Measurements from ENCODE around the gene GHRL. TPM values are rescaled to one million over a fixed set of nuclear protein-coding genes. Genes with fewer than 3 reads are reported as not detected.

GHRL gene
- total RNA-seq, 3 donors from 2014 or later, result 0.51 to 0.63 (median 0.55) TPM

GRCh38 chr3:10311710-10312109 is 19.0 kb upstream of the GHRL start:
- Histone ChIP-seq H3K9me3 (no peaks in the 10 kb centered on the region), H3K4me1 (ENCODE audit: low read depth) (no peaks in the 10 kb centered on the region), H3K4me3 (no peak overlapping the region), H3K36me3 (ENCODE audit: low read depth) (peaks cover 26% of the 10 kb centered on the region)
- ATAC-seq, result no peak
- intact Hi-C loops (cut with DNase I, micrococcal nuclease), result no loop called here
- no peak for DNase-seq
- no peak for TF ChIP-seq CTCF (IDR thresholded peaks at IDR 0.05)

- H3K4me1 ChIP-seq (ENCODE audit: low read depth), result no peaks in the 10 kb centered on the region
- intact Hi-C loops (cut with DNase I, micrococcal nuclease), result no loop called here
- H3K4me3 ChIP-seq, result no peak overlapping the region
- H3K9me3 ChIP-seq, result no peaks in the 10 kb centered on the region
- peaks cover 26% of the 10 kb centered on the region for H3K36me3 ChIP-seq (ENCODE audit: low read depth)
- no peak for DNase-seq
- TF ChIP-seq CTCF (IDR thresholded peaks at IDR 0.05), result no peak
- no peak for ATAC-seq
Observed at GRCh38 chr3:10310578-10310977, 17.8 kb upstream of the GHRL start.

DNA sequence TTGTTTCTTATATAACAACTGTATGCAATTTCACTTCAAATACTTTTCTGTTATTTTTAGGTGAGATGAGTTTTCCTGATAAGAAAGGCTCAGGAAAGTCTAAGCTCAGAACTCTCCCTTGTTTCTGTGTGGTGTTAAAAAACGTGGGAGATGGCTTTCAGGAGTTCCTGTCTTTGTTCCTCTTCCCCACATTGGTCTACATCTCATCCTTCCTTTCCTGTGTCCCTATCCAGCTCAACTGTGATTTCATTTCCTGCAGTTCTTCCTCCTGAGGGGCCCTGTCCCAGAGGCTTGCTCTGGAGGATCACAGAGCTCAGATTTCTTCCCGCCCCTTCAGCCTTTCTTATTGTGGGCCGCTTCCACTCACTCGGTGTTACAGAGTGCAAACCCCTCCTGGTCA is 17.0 kb upstream of the GHRL start:
- peaks cover 19% of the 10 kb centered on the region for H3K36me3 ChIP-seq (ENCODE audit: low read depth)
- no peak for ATAC-seq
- intact Hi-C loops (cut with DNase I, micrococcal nuclease), result no loop called here

DNA sequence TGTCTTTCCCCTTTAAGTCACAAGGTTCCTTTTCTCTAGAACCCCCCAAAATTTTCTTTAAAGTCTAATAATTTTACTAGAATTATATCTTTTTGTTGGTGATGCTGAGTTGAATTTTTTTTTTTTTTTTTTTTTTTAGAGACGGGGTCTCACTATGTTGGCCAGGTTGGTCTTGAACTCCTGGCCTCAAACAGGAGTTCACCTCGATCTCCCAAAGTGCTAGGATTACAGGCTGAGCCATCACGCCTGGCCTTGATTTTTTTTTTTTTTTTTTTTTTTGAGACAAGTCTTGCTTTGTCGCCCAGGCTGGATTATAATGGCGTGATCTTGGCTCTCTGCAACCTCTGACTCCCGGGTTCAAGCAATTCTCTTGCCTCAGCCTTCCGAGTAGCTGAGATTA is 15.9 kb upstream of the GHRL start:
- no peak overlapping the region for H3K4me3 ChIP-seq
- no peak for TF ChIP-seq CTCF (IDR thresholded peaks at IDR 0.05)
- H3K36me3 ChIP-seq (ENCODE audit: low read depth), result peaks cover 19% of the 10 kb centered on the region
- intact Hi-C loops (cut with DNase I, micrococcal nuclease), result no loop called here
- DNase-seq, result no peak
- no peaks in the 10 kb centered on the region for H3K9me3 ChIP-seq
- ATAC-seq, result no peak
- H3K4me1 ChIP-seq (ENCODE audit: low read depth), result no peaks in the 10 kb centered on the region

More for the DNA sequence above, 17.0 kb upstream of the GHRL start:
- no peak for DNase-seq
- Histone ChIP-seq H3K4me3 (no peak overlapping the region), H3K9me3 (no peaks in the 10 kb centered on the region), H3K4me1 (ENCODE audit: low read depth) (no peaks in the 10 kb centered on the region)
- no peak for TF ChIP-seq CTCF (IDR thresholded peaks at IDR 0.05)

DNA sequence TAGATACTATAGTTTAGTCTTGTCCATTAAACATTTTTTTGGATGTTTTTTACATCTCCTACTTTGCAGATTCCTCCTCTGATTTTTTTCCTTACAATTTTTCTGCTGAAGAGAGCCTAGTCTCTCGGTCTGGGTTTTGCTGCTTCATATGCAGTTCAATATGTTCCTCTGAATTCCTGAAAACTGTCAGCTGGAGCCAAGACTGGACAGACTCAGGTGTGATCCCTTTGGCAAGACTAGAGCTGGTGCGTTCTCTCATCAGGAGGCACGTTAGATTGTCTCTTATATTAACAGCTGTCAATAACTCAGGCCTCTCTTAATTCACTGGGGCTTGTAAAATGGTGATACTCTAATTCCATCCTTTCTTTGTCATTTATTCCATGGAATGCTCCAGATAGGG is 13.4 kb upstream of the GHRL start:
- Histone ChIP-seq H3K4me3 (no peak overlapping the region), H3K4me1 (ENCODE audit: low read depth) (no peaks in the 10 kb centered on the region), H3K36me3 (ENCODE audit: low read depth) (peaks cover 28% of the 10 kb centered on the region), H3K9me3 (no peaks in the 10 kb centered on the region)
- ATAC-seq, result no peak
- no peak for TF ChIP-seq CTCF (IDR thresholded peaks at IDR 0.05)
- intact Hi-C loops (cut with DNase I, micrococcal nuclease), result no loop called here
- DNase-seq, result no peak

- Histone ChIP-seq H3K9me3 (no peaks in the 10 kb centered on the region), H3K36me3 (ENCODE audit: low read depth) (peaks cover 22% of the 10 kb centered on the region), H3K4me1 (ENCODE audit: low read depth) (no peaks in the 10 kb centered on the region), H3K4me3 (no peak overlapping the region)
- intact Hi-C loops (cut with DNase I, micrococcal nuclease), result no loop called here
- ATAC-seq, result no peak
- no peak for TF ChIP-seq CTCF (IDR thresholded peaks at IDR 0.05)
- no peak for DNase-seq
Observed at GRCh38 chr3:10305331-10305902, 12.7 kb upstream of the GHRL start.
